Measurements from ENCODE around the gene EPHB1.
A peak's percentile ranks its signal among the peaks of the same experiment; 100 is the strongest.

The EPHB1 gene

GRCh38 chr3:135170732-135171131 is 375.7 kb downstream of the EPHB1 start:
- Histone ChIP-seq H3K4me3 (ENCODE audit: low read depth, low read length) (no peak overlapping the region), H3K27me3 (ENCODE audit: insufficient read depth, low read depth, severe bottlenecking) (no peaks in the 10 kb centered on the region), H3K9me3 (ENCODE audit: severe bottlenecking) (peaks cover 2% of the 10 kb centered on the region), H3K36me3 (no peaks in the 10 kb centered on the region), H3K27ac (0 out of 2 replicates have a peak overlapping the region, but pooled peaks have one; percentile 18)
- TF ChIP-seq CTCF (IDR thresholded peaks at IDR 0.05; ENCODE audit: low read depth, low read length), result no peak
- DNase-seq, result no peak

- H3K27me3 ChIP-seq (ENCODE audit: insufficient read depth, low read depth, severe bottlenecking), result no peaks in the 10 kb centered on the region
- H3K9me3 ChIP-seq (ENCODE audit: severe bottlenecking), result peaks cover 2% of the 10 kb centered on the region
- no peak overlapping the region for H3K4me3 ChIP-seq (ENCODE audit: low read depth, low read length)
- no peak for TF ChIP-seq CTCF (IDR thresholded peaks at IDR 0.05; ENCODE audit: low read depth, low read length)
- H3K36me3 ChIP-seq, result no peaks in the 10 kb centered on the region
- H3K27ac ChIP-seq, result no peak overlapping the region
- DNase-seq, result no peak
Measured at GRCh38 chr3:135172191-135172869, 377.3 kb downstream of the EPHB1 start.

GRCh38 chr3:135175728-135176277 is 380.7 kb downstream of the EPHB1 start:
- DNase-seq, result no peak

GRCh38 chr3:135176881-135177280 is 381.8 kb downstream of the EPHB1 start:
- Histone ChIP-seq H3K9me3 (ENCODE audit: severe bottlenecking) (peaks cover 2% of the 10 kb centered on the region), H3K4me3 (ENCODE audit: low read depth, low read length) (no peak overlapping the region), H3K27ac (no peak overlapping the region), H3K36me3 (no peaks in the 10 kb centered on the region), H3K27me3 (ENCODE audit: insufficient read depth, low read depth, severe bottlenecking) (no peaks in the 10 kb centered on the region)
- no peak for DNase-seq
- TF ChIP-seq CTCF (IDR thresholded peaks at IDR 0.05; ENCODE audit: low read depth, low read length), result no peak

More at GRCh38 chr3:135175728-135176277, 380.7 kb downstream of the EPHB1 start:
- peaks cover 2% of the 10 kb centered on the region for H3K9me3 ChIP-seq (ENCODE audit: severe bottlenecking)
- no peak overlapping the region for H3K4me3 ChIP-seq (ENCODE audit: low read depth, low read length)
- H3K27me3 ChIP-seq (ENCODE audit: insufficient read depth, low read depth, severe bottlenecking), result no peaks in the 10 kb centered on the region
- H3K27ac ChIP-seq, result no peak overlapping the region
- no peaks in the 10 kb centered on the region for H3K36me3 ChIP-seq
- TF ChIP-seq CTCF (IDR thresholded peaks at IDR 0.05; ENCODE audit: low read depth, low read length), result no peak

GRCh38 chr3:135178566-135178965 is 383.5 kb downstream of the EPHB1 start:
- H3K27ac ChIP-seq, result no peak overlapping the region
- H3K27me3 ChIP-seq (ENCODE audit: insufficient read depth, low read depth, severe bottlenecking), result no peaks in the 10 kb centered on the region
- no peaks in the 10 kb centered on the region for H3K9me3 ChIP-seq (ENCODE audit: severe bottlenecking)
- H3K4me3 ChIP-seq (ENCODE audit: low read depth, low read length), result no peak overlapping the region
- DNase-seq, result no peak
- no peak for TF ChIP-seq CTCF (IDR thresholded peaks at IDR 0.05; ENCODE audit: low read depth, low read length)
- H3K36me3 ChIP-seq, result no peaks in the 10 kb centered on the region

Measured in WERI-Rb-1 (cell line).